Thyroid gland (tissue), 4 donors: ENCODE data around the gene PSMC3. TPM values are rescaled to one million over a fixed set of nuclear protein-coding genes. Genes with fewer than 3 reads are reported as not detected.

ENCODE experiments used
- DNase-seq, 2 donors: peaks; one replicate each; pipeline ENCODE4 v3.0.0-alpha.2; 2019
- H3K27ac ChIP-seq, 3 donors: fragments of 200-600 bp; sonication (generic); 1 replicate in 2 of 3; 2 replicates in 1 of 3; pipeline ENCODE4 v1.5.1; 2016 to 2019; ENCODE audit warnings: mild to moderate bottlenecking in 1 of 3, moderate library complexity in 1 of 3
- H3K27me3 ChIP-seq: fragments of 200-600 bp; sonication (generic); one replicate; pipeline ENCODE4 v1.5.1; 2019
- H3K36me3 ChIP-seq, 2 donors: fragments of 200-600 bp; sonication (generic); one replicate each; pipeline ENCODE4 v1.5.1; 2016 to 2019
- H3K4me1 ChIP-seq, 2 donors: fragments of 200-600 bp; sonication (generic); one replicate each; pipeline ENCODE4 v1.5.1; 2017 to 2019
- H3K4me3 ChIP-seq, 3 donors: fragments of 200-600 bp; sonication (generic); replicated peaks in 1 of 3; 1 replicate in 2 of 3; 2 replicates in 1 of 3; pipeline ENCODE4 v1.5.1; 2016; ENCODE audit warnings: mild to moderate bottlenecking in 1 of 3
- H3K9me3 ChIP-seq: fragments of 200-600 bp; sonication (generic); one replicate; pipeline ENCODE4 v1.5.1; 2017
- CTCF ChIP-seq, 6 experiments: fragments of 200-600 bp in 3 of 6; fragments of 450-650 bp in 3 of 6; sonication (generic) in 3 of 6; IDR thresholded peaks; one replicate each; pipeline ENCODE4 v1.5.1; 2016 to 2019; ENCODE audit warnings: antibody characterized with exemption in 6 of 6, mild to moderate bottlenecking in 2 of 6, inconsistent platforms in 1 of 6, moderate library complexity in 1 of 6
- POLR2A ChIP-seq, 2 donors: fragments of 450-650 bp; IDR thresholded peaks; one replicate each; pipeline ENCODE4 v1.6.1; 2017; ENCODE audit warnings: antibody characterized with exemption in 2 of 2, mild to moderate bottlenecking in 2 of 2, moderate library complexity in 1 of 2
- WGBS, 2 donors: methylation state at CpG; one replicate each; pipeline ENCODE4 v1.1.5; 2017; 5-methylcytosine and 5-hydroxymethylcytosine counted together
- intact Hi-C: fragments of 100-400 bp; cut with DNase I; formaldehyde crosslinking; loops from one replicate; pipeline ENCODE4 v1.15.1; 2023
- total RNA-seq, 4 donors: library from RNA; depleted of rRNA; stranded (reverse); fragments of >200 nt; gene quantifications; one replicate each; pipeline ENCODE4 v1.2.3, GENCODE V29; 2016

Gene PSMC3
- total RNA-seq, 4 donors from 2014 or later: 92.7 to 240 (median 123) TPM

GRCh38 chr11:47395223-47396048, 30.8 kb downstream of the PSMC3 start:
- no peaks in the 10 kb centered on the region for H3K9me3 ChIP-seq
- peak overlapping the region; percentile 68 to 88 (median 75) for H3K27ac ChIP-seq
- TF ChIP-seq CTCF (IDR thresholded peaks at IDR 0.05) (no peak), POLR2A (IDR thresholded peaks at IDR 0.05) (no peak)
- H3K36me3 ChIP-seq: no peaks in the 10 kb centered on the region
- H3K27me3 ChIP-seq: no peaks in the 10 kb centered on the region
- no peak for DNase-seq
- H3K4me1 ChIP-seq: peaks cover 0 to 28% of the 10 kb centered on the region in 2 donors
- intact Hi-C loops: no loop called here
- 91% methylated on average over 18 to 22 of the region's 25 CpGs for WGBS, 2 donors
- no peak overlapping the region for H3K4me3 ChIP-seq

DNA sequence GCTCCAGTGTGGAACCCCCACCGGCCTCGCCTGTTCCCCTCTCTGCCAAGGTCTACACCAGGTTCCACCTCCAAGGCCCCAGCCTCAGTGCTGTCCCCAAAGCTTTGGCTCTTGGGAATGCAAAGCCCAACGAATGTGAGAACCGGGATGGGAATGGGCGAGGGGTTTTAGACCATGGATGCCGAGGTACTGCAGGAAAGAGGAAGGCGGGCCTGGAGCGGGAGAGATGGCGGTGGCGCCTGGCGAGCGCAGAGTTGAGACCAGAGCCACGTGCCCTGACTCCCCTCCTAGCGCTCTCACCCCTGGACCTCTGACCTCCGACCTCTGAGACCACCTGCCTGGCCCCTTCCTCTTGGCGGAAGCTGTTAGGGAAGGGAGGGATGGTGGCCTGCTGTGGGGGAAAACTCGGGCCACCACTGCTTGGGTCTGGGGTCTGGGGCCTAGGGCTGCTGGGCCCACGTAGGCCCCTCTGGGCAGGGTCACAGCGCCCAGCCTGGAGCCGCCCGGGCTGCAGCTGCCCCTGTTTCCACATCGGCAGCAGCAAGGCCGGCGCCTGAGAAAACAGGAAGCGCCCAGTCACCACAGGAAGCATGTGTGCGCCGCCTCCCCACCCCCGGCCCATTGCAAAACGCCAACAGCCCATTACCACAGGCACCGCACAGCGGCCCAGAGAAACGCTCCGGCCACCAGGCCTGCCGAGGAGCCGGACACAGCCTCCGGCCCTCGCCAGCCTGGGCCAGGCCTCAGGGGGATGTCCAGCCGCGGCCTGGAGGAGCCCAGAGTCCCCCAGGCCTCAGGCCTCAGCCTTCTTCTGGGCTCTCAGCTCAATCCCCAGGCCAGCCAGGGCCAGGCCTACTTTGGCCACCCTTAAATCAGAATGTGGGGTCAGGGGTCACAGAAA, 31.7 kb downstream of the PSMC3 start:
- Histone ChIP-seq H3K4me3 (no peak overlapping the region), H3K27me3 (no peaks in the 10 kb centered on the region), H3K36me3 (no peaks in the 10 kb centered on the region), H3K27ac (peak overlapping the region; percentile 68 to 88 (median 75)), H3K4me1 (peaks cover 0 to 20% of the 10 kb centered on the region in 2 donors), H3K9me3 (no peaks in the 10 kb centered on the region)
- 83% methylated on average over 16 to 21 of the region's 39 CpGs for WGBS, 2 donors
- TF ChIP-seq POLR2A (IDR thresholded peaks at IDR 0.05) (no peak), CTCF (IDR thresholded peaks at IDR 0.05) (no peak)
- intact Hi-C loops: no loop called here
- no peak for DNase-seq

DNA sequence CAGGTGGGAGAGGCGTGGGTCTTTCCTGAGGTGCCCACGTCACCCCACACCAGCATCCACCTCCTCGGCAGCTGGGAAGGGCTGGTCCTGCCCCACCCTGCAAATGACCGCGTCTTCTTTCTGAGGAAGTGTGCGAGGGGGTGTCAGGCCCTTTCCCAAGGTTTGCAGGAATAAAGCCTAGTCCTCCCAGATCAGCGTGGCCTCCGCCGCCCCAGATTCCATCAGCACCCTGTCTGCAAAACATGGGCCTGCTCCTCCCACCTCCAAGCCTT, 32.3 kb downstream of the PSMC3 start:
- 83 to 94% methylated on average over 8 to 9 of the region's 9 CpGs for WGBS, 2 donors
- Histone ChIP-seq H3K4me1 (peaks cover 0 to 14% of the 10 kb centered on the region in 2 donors), H3K27me3 (no peaks in the 10 kb centered on the region), H3K27ac (peak overlapping the region in 1 of 3 donors; percentile 88), H3K4me3 (no peak overlapping the region), H3K36me3 (no peaks in the 10 kb centered on the region), H3K9me3 (no peaks in the 10 kb centered on the region)
- TF ChIP-seq POLR2A (IDR thresholded peaks at IDR 0.05): no peak
- no peak for TF ChIP-seq CTCF (IDR thresholded peaks at IDR 0.05)
- intact Hi-C loops: no loop called here
- no peak for DNase-seq

GRCh38 chr11:47393163-47394049, 32.8 kb downstream of the PSMC3 start:
- H3K4me1 ChIP-seq: peaks cover 0 to 14% of the 10 kb centered on the region in 2 donors
- H3K4me3 ChIP-seq: no peak overlapping the region
- peak overlapping the region in 1 of 3 donors; percentile 88 for H3K27ac ChIP-seq
- DNase-seq: no peak
- intact Hi-C loops: no loop called here
- H3K27me3 ChIP-seq: no peaks in the 10 kb centered on the region
- no peaks in the 10 kb centered on the region for H3K9me3 ChIP-seq
- WGBS, 2 donors: 69 to 71% methylated on average over 15 to 17 of the region's 20 CpGs
- no peak for TF ChIP-seq POLR2A (IDR thresholded peaks at IDR 0.05)
- TF ChIP-seq CTCF (IDR thresholded peaks at IDR 0.05): no peak
- H3K36me3 ChIP-seq: no peaks in the 10 kb centered on the region
